OCI-LY1 (cell line): ENCODE measurements around the gene ARAP1.

Experiments
- CTCF ChIP-seq: fragments of 200-600 bp; sonication (generic), shearing (Covaris generic); IDR thresholded peaks from 2 replicates; pipeline ENCODE4 v1.5.1; 2017; ENCODE audit warnings: mild to moderate bottlenecking, antibody characterized with exemption, low read length, moderate library complexity, mixed read lengths
- EZH2 ChIP-seq: fragments of 200-600 bp; sonication (generic), shearing (Covaris generic); IDR thresholded peaks from 2 replicates; pipeline ENCODE4 v1.8.0; 2017; ENCODE audit warnings: borderline replicate concordance, mixed run types, mild to moderate bottlenecking, antibody characterized with exemption, low read length, moderate library complexity, mixed read lengths

- TF ChIP-seq EZH2 (no peak), CTCF (no peak)
These were observed 37.4 kb upstream of the ARAP1 start for GRCh38 chr11:72789493-72790131.
